HepG2 (cell line): ENCODE measurements around the gene TMEM150C. TPM values are rescaled to one million over a fixed set of nuclear protein-coding genes. Genes with fewer than 3 reads are reported as not detected.
A peak's percentile ranks its signal among the peaks of the same experiment; 100 is the strongest.

Experiments
- ASH2L ChIP-seq: fragments of 300-600, 200-600 bp; sonication (generic); IDR thresholded peaks from 2 replicates; pipeline ENCODE4 v1.7.0; 2017; ENCODE audit warnings: low read depth, mild to moderate bottlenecking, moderate library complexity, mixed read lengths, low read length; ENCODE audit not compliant: insufficient read length
- CC2D1A ChIP-seq: sonication (generic); formaldehyde crosslinking; IDR thresholded peaks from 2 replicates; pipeline ENCODE4 v1.8.1; 2023; ENCODE audit warnings: mild to moderate bottlenecking, missing genetic modification reagents
- CREB3 ChIP-seq: sonication (generic); formaldehyde crosslinking; IDR thresholded peaks from 2 replicates; pipeline ENCODE4 v1.5.0; 2020; ENCODE audit warnings: missing genetic modification reagents
- EEA1 ChIP-seq: sonication (generic); formaldehyde crosslinking; IDR thresholded peaks from 2 replicates; pipeline ENCODE4 v1.5.1; 2020; ENCODE audit warnings: mild to moderate bottlenecking, missing genetic modification reagents, borderline replicate concordance
- HOXA5 ChIP-seq: sonication (generic); formaldehyde crosslinking; IDR thresholded peaks from 2 replicates; pipeline ENCODE4 v1.4.0; 2020; ENCODE audit warnings: missing genetic modification reagents
- KLF12 ChIP-seq: sonication (generic); formaldehyde crosslinking; IDR thresholded peaks from 2 replicates; pipeline ENCODE4 v1.4.0; 2020; ENCODE audit warnings: missing genetic modification reagents, borderline replicate concordance
- NFYC ChIP-seq: IDR thresholded peaks from 2 replicates; pipeline ENCODE4 v1.6.1; 2016; ENCODE audit warnings: missing genetic modification reagents, missing compliant biosample characterization
- NR2F6 ChIP-seq, 2 experiments: IDR thresholded peaks; 2 replicates each; pipeline ENCODE4 v1.6.1; 2016; ENCODE audit warnings: antibody characterized with exemption in 1 of 2, mild to moderate bottlenecking in 1 of 2
- NRL ChIP-seq: sonication (generic); formaldehyde crosslinking; IDR thresholded peaks from 2 replicates; pipeline ENCODE4 v1.5.0; 2020; ENCODE audit warnings: missing genetic modification reagents, mild to moderate bottlenecking, moderate library complexity, borderline replicate concordance
- RARA ChIP-seq: IDR thresholded peaks from 2 replicates; pipeline ENCODE4 v1.6.1; 2016; ENCODE audit warnings: missing genetic modification reagents, missing compliant biosample characterization
- REPIN1 ChIP-seq: sonication (generic); formaldehyde crosslinking; IDR thresholded peaks from 2 replicates; pipeline ENCODE4 v1.8.0; 2022; ENCODE audit warnings: missing genetic modification reagents, low read depth, mild to moderate bottlenecking, borderline replicate concordance
- SMARCC2 ChIP-seq: fragments of 450-650 bp; IDR thresholded peaks from 2 replicates; pipeline ENCODE4 v1.6.1; 2017; ENCODE audit warnings: antibody characterized with exemption, mild to moderate bottlenecking
- ZBTB7A ChIP-seq: sonication (generic); formaldehyde crosslinking; IDR thresholded peaks from 2 replicates; pipeline ENCODE4 v1.8.0; 2022; ENCODE audit warnings: mild to moderate bottlenecking, missing genetic modification reagents
- ZNF234 ChIP-seq: sonication (generic); formaldehyde crosslinking; conservative IDR thresholded peaks from 2 replicates; pipeline ENCODE4 v1.5.1; 2020; ENCODE audit warnings: mild to moderate bottlenecking, missing genetic modification reagents
- ZNF30 ChIP-seq: sonication (generic); formaldehyde crosslinking; IDR thresholded peaks from 2 replicates; pipeline ENCODE4 v1.5.0; 2020; ENCODE audit warnings: mild to moderate bottlenecking, missing genetic modification reagents
- ZNF354B ChIP-seq: sonication (generic); formaldehyde crosslinking; IDR thresholded peaks from 2 replicates; pipeline ENCODE4 v1.8.0; 2022; ENCODE audit warnings: mild to moderate bottlenecking, missing genetic modification reagents
- ZNF44 ChIP-seq: sonication (generic); formaldehyde crosslinking; IDR thresholded peaks from 2 replicates; pipeline ENCODE4 v1.5.1; 2020; ENCODE audit warnings: mild to moderate bottlenecking, missing genetic modification reagents
- ZNF564 ChIP-seq: sonication (generic); formaldehyde crosslinking; IDR thresholded peaks from 2 replicates; pipeline ENCODE4 v1.8.1; 2023; ENCODE audit warnings: mild to moderate bottlenecking, missing genetic modification reagents
- ZNF672 ChIP-seq: sonication (generic); formaldehyde crosslinking; IDR thresholded peaks from 2 replicates; pipeline ENCODE4 v1.8.1; 2022; ENCODE audit warnings: missing genetic modification reagents
- ZNF878 ChIP-seq: sonication (generic); formaldehyde crosslinking; IDR thresholded peaks from 2 replicates; pipeline ENCODE4 v1.8.1; 2023; ENCODE audit warnings: mild to moderate bottlenecking, missing genetic modification reagents, moderate library complexity
- ZSCAN29 ChIP-seq: sonication (generic); formaldehyde crosslinking; conservative IDR thresholded peaks from 2 replicates; pipeline ENCODE4 v1.4.0; 2020; ENCODE audit warnings: mild to moderate bottlenecking, missing genetic modification reagents
- ZSCAN9 ChIP-seq: IDR thresholded peaks from 2 replicates; pipeline ENCODE4 v1.6.1; 2016; ENCODE audit warnings: borderline replicate concordance
- polyA plus RNA-seq, 8 experiments: library from polyadenylated mRNA; depleted of rRNA in 3 of 8; stranded (reverse) in 7 of 8; unstranded in 1 of 8; fragments of >200 nt; fragmentation: Illumina TruSeq in 4 of 8; extraction: Trizol in 4 of 8; gene quantifications; 2 replicates each; pipeline versions ENCODE4 v1.2.1 to v1.2.3, GENCODE V29; 2011 to 2016; ENCODE audit warnings: low read depth in 4 of 8, missing spikeins in 1 of 8, mixed read lengths in 1 of 8; ENCODE audit not compliant: insufficient read depth in 1 of 8
- total RNA-seq, 5 experiments: library from RNA; depleted of rRNA; stranded (reverse); fragments of >200 nt; fragmentation: Illumina TruSeq; extraction: Trizol; gene quantifications; 2 replicates each; pipeline ENCODE4 v1.2.3, GENCODE V29; 2016; ENCODE audit warnings: low read depth in 1 of 5
- TF ChIP-seq, protein P1 (sequence below): sonication (generic); formaldehyde crosslinking; IDR thresholded peaks from 2 replicates; pipeline ENCODE4 v1.4.0; 2020; ENCODE audit warnings: mild to moderate bottlenecking, missing genetic modification reagents
- TF ChIP-seq, protein P2 (sequence below): sonication (generic); formaldehyde crosslinking; IDR thresholded peaks from 2 replicates; pipeline ENCODE4 v1.4.0; 2020; ENCODE audit warnings: low read depth, missing genetic modification reagents

The TMEM150C gene
- total and polyA plus RNA-seq, 2 of the 13 experiments (the other 11 are each of a cell fraction or from before 2014, with no cell fraction given): 0.33 to 0.42 TPM

DNA sequence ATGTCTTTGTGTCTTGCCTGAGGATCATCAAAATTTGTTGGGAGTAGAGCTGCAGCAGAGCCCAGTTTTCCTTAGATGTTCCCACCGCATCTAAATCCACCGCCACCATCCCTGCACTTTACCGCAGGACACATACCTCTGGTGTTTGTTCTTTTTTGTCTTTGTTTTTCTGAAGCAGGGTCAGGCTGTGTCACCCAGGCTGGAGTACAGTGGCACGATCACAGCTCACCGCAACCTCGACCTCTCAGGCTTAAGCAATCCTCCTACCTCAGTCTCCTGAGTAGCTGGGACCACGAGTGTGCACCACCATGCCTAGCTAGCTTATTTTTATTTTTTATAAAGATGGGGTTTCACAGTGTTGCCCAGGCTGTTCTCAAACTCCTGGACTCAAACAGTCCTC lies 126.8 kb downstream of the TMEM150C start (continued):
- TF ChIP-seq SMARCC2 (no peak), EEA1 (CRISPR knock-in tag) (no peak), CREB3 (CRISPR knock-in tag) (no peak), REPIN1 (CRISPR knock-in tag) (no peak), KLF12 (CRISPR knock-in tag) (no peak), NFYC (CRISPR knock-in tag) (no peak), NR2F6 (IDR thresholded peaks at IDR 0.05) (peak; percentile 85), NR2F6 (CRISPR knock-in tag; IDR thresholded peaks at IDR 0.05) (peak; percentile 91), ZNF44 (CRISPR knock-in tag) (0 out of 2 replicates have a peak, but pooled peaks have one; percentile 28), ZNF878 (CRISPR knock-in tag) (no peak), ZSCAN29 (CRISPR knock-in tag) (no peak), ZNF30 (no peak), ZBTB7A (CRISPR knock-in tag) (no peak), ZNF354B (no peak), NRL (no peak), ASH2L (no peak), ZSCAN9 (CRISPR knock-in tag) (no peak), HOXA5 (CRISPR knock-in tag) (no peak), ZNF672 (CRISPR knock-in tag) (no peak), ZNF234 (CRISPR knock-in tag) (no peak), RARA (peak; percentile 72), CC2D1A (CRISPR knock-in tag) (no peak), ZNF564 (CRISPR knock-in tag) (no peak)
- TF ChIP-seq, protein P1, sequence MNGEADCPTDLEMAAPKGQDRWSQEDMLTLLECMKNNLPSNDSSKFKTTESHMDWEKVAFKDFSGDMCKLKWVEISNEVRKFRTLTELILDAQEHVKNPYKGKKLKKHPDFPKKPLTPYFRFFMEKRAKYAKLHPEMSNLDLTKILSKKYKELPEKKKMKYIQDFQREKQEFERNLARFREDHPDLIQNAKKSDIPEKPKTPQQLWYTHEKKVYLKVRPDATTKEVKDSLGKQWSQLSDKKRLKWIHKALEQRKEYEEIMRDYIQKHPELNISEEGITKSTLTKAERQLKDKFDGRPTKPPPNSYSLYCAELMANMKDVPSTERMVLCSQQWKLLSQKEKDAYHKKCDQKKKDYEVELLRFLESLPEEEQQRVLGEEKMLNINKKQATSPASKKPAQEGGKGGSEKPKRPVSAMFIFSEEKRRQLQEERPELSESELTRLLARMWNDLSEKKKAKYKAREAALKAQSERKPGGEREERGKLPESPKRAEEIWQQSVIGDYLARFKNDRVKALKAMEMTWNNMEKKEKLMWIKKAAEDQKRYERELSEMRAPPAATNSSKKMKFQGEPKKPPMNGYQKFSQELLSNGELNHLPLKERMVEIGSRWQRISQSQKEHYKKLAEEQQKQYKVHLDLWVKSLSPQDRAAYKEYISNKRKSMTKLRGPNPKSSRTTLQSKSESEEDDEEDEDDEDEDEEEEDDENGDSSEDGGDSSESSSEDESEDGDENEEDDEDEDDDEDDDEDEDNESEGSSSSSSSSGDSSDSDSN (CRISPR knock-in tag): 0 out of 2 replicates have a peak, but pooled peaks have one; percentile 26
- TF ChIP-seq, protein P2, sequence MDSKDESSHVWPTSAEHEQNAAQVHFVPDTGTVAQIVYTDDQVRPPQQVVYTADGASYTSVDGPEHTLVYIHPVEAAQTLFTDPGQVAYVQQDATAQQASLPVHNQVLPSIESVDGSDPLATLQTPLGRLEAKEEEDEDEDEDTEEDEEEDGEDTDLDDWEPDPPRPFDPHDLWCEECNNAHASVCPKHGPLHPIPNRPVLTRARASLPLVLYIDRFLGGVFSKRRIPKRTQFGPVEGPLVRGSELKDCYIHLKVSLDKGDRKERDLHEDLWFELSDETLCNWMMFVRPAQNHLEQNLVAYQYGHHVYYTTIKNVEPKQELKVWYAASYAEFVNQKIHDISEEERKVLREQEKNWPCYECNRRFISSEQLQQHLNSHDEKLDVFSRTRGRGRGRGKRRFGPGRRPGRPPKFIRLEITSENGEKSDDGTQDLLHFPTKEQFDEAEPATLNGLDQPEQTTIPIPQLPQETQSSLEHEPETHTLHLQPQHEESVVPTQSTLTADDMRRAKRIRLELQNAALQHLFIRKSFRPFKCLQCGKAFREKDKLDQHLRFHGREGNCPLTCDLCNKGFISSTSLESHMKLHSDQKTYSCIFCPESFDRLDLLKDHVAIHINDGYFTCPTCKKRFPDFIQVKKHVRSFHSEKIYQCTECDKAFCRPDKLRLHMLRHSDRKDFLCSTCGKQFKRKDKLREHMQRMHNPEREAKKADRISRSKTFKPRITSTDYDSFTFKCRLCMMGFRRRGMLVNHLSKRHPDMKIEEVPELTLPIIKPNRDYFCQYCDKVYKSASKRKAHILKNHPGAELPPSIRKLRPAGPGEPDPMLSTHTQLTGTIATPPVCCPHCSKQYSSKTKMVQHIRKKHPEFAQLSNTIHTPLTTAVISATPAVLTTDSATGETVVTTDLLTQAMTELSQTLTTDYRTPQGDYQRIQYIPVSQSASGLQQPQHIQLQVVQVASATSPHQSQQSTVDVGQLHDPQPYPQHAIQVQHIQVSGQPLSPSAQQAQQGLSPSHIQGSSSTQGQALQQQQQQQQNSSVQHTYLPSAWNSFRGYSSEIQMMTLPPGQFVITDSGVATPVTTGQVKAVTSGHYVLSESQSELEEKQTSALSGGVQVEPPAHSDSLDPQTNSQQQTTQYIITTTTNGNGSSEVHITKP (CRISPR knock-in tag): no peak
